Heart left ventricle (tissue), 13 donors: ENCODE data around the gene SHROOM3.

Experiments used
- CTCF ChIP-seq, 12 donors: fragments of 200-600 bp; sonication (generic) in 4 of 12; IDR thresholded peaks; one replicate each; pipeline versions ENCODE4 v1.5.0 to v1.8.0; 2018 to 2022; ENCODE audit warnings: antibody characterized with exemption in 12 of 12, mild to moderate bottlenecking in 5 of 12
- POLR2A ChIP-seq, 2 donors: fragments of 450-650 bp; IDR thresholded peaks; one replicate each; pipeline ENCODE4 v1.6.1; 2017; ENCODE audit warnings: antibody characterized with exemption in 2 of 2, mild to moderate bottlenecking in 2 of 2, moderate library complexity in 2 of 2
- donor health status: ischemic (EF 13 %, LVEDD 7.1; RV severe dilation, severe dysfunction).
- donor health status: DM: no; HTN: yes; CAD: no.
- donor health status: DM: no; HTN: no; CAD: no.
- donor health status: ischemic (EF 25% LVEDD 6.9; RV normal size, moderate dysfunction).
- donor health status: ischemic (EF 25% LVEDD 5.7; RV mildly dilated, moderate dysfunction).
- donor health status: ischemic (EF 35%, LVEDD 5.7; RV mildly dilated, moderate dysfunction).
- donor health status: nonischemic (EF 11% LVEDD 7.7; RV severe dilation, severe dysfunction).
- donor health status: DM: yes; HTN: yes; CAD: no.
- donor health status: PGD.
- donor health status: ischemic (EF 29% LVEDD 5.4; RV normal size, mild dysfunction).
- donor health status: nonischemic (EF 23%, LVEDD 6.1; RV moderate dilation, normal function).

- no peak for TF ChIP-seq CTCF (IDR thresholded peaks at IDR 0.05)
- TF ChIP-seq POLR2A (IDR thresholded peaks at IDR 0.05), result no peak
Observed at GRCh38 chr4:76388160-76388908, 46.7 kb upstream of the SHROOM3 start.
